Measurements from ENCODE around the gene SYNDIG1. TPM values are rescaled to one million over a fixed set of nuclear protein-coding genes. Genes with fewer than 3 reads are reported as not detected.

The SYNDIG1 gene
- total and polyA plus RNA-seq, 2 donors (not counting 1 experiment from before 2014, with no cell fraction given), result not detected

GRCh38 chr20:24455081-24455480, 14.3 kb upstream of the SYNDIG1 start:
- H3K27me3 ChIP-seq (replicated peaks in 1 of 4; ENCODE audit: control extremely low read depth in 1 of 4, control insufficient read depth in 3 of 4, insufficient read depth in 4 of 4, low read length in 3 of 4), result no peaks in the 10 kb centered on the region
- no peak overlapping the region for H2AFZ ChIP-seq (ENCODE audit: insufficient read depth, low read depth, low read length, poor library complexity, severe bottlenecking)
- no peaks in the 10 kb centered on the region for H3K9me3 ChIP-seq (ENCODE audit: control extremely low read depth in 1 of 3, control insufficient read depth in 2 of 3, insufficient read depth in 1 of 3, low read length in 2 of 3)
- H4K20me1 ChIP-seq (ENCODE audit: control insufficient read depth, insufficient read depth, low read length, poor library complexity, severe bottlenecking), result no peaks in the 10 kb centered on the region
- WGBS (ENCODE audit: insufficient coverage), result 79% methylated on average over 4 of the region's 6 CpGs
- ATAC-seq (ENCODE audit: low read depth), result no peak
- DNase-seq, result no peak
- TF ChIP-seq EZH2 (IDR thresholded peaks at IDR 0.05; ENCODE audit: borderline replicate concordance, insufficient read depth, low read depth, low read length, poor library complexity, severe bottlenecking), result no peak
- TF ChIP-seq, protein P1, sequence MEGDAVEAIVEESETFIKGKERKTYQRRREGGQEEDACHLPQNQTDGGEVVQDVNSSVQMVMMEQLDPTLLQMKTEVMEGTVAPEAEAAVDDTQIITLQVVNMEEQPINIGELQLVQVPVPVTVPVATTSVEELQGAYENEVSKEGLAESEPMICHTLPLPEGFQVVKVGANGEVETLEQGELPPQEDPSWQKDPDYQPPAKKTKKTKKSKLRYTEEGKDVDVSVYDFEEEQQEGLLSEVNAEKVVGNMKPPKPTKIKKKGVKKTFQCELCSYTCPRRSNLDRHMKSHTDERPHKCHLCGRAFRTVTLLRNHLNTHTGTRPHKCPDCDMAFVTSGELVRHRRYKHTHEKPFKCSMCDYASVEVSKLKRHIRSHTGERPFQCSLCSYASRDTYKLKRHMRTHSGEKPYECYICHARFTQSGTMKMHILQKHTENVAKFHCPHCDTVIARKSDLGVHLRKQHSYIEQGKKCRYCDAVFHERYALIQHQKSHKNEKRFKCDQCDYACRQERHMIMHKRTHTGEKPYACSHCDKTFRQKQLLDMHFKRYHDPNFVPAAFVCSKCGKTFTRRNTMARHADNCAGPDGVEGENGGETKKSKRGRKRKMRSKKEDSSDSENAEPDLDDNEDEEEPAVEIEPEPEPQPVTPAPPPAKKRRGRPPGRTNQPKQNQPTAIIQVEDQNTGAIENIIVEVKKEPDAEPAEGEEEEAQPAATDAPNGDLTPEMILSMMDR (IDR thresholded peaks at IDR 0.05), result no peak
- intact Hi-C loops (cut with micrococcal nuclease), result no loop called here
- no peak overlapping the region for H3K4me3 ChIP-seq (ENCODE audit: control extremely low read depth in 1 of 5, extremely low read depth in 1 of 5, insufficient read depth in 1 of 5, low read depth in 2 of 5, low read length in 4 of 5)
- Mint-ChIP-seq H3K27ac (no peak overlapping the region), H3K9me3 (ENCODE audit: insufficient read depth) (no peaks in the 10 kb centered on the region), H3K4me1 (no peaks in the 10 kb centered on the region), H3K27me3 (peaks cover 6% of the 10 kb centered on the region), H3K4me3 (no peak overlapping the region)
- no peaks in the 10 kb centered on the region for H3K36me3 ChIP-seq (replicated peaks in 1 of 2; ENCODE audit: control extremely low read depth in 1 of 2, control insufficient read depth in 1 of 2, extremely low read depth in 1 of 2, insufficient read depth in 2 of 2, low read length in 1 of 2)
- H3K4me1 ChIP-seq (ENCODE audit: control insufficient read depth in 2 of 2, insufficient read depth in 2 of 2, low read length in 2 of 2), result no peaks in the 10 kb centered on the region
- H3K4me2 ChIP-seq (replicated peaks; ENCODE audit: low read depth, low read length, poor library complexity, severe bottlenecking), result no peak overlapping the region
- ChIA-PET POLR2A (no interaction called here), CTCF (no interaction called here)
- no peak overlapping the region for H3K9ac ChIP-seq (ENCODE audit: low read length)
- no peaks in the 10 kb centered on the region for H3K79me2 ChIP-seq (ENCODE audit: control insufficient read depth, insufficient read depth, low read length)
- no peak overlapping the region for H3K27ac ChIP-seq (ENCODE audit: low read length in 2 of 2)

- H3K27me3 ChIP-seq (replicated peaks in 1 of 4; ENCODE audit: control extremely low read depth in 1 of 4, control insufficient read depth in 3 of 4, insufficient read depth in 4 of 4, low read length in 3 of 4), result no peaks in the 10 kb centered on the region
- WGBS (ENCODE audit: insufficient coverage), result 100% methylated on average over 3 of the region's 3 CpGs
- no peaks in the 10 kb centered on the region for H4K20me1 ChIP-seq (ENCODE audit: control insufficient read depth, insufficient read depth, low read length, poor library complexity, severe bottlenecking)
- H3K36me3 ChIP-seq (replicated peaks in 1 of 2; ENCODE audit: control extremely low read depth in 1 of 2, control insufficient read depth in 1 of 2, extremely low read depth in 1 of 2, insufficient read depth in 2 of 2, low read length in 1 of 2), result no peaks in the 10 kb centered on the region
- H3K27ac ChIP-seq (ENCODE audit: low read length in 2 of 2), result no peak overlapping the region
- H3K27me3 Mint-ChIP-seq, result peaks cover 6% of the 10 kb centered on the region
- ChIA-PET CTCF (no interaction called here), POLR2A (no interaction called here)
- no peak overlapping the region for H3K4me2 ChIP-seq (replicated peaks; ENCODE audit: low read depth, low read length, poor library complexity, severe bottlenecking)
- DNase-seq (no peak), ATAC-seq (ENCODE audit: low read depth) (no peak)
- no peak overlapping the region for H3K4me3 ChIP-seq (ENCODE audit: control extremely low read depth in 1 of 5, extremely low read depth in 1 of 5, insufficient read depth in 1 of 5, low read depth in 2 of 5, low read length in 4 of 5)
- H3K4me3 Mint-ChIP-seq, result no peak overlapping the region
- H3K9me3 Mint-ChIP-seq (ENCODE audit: insufficient read depth), result no peaks in the 10 kb centered on the region
- no peaks in the 10 kb centered on the region for H3K4me1 ChIP-seq (ENCODE audit: control insufficient read depth in 2 of 2, insufficient read depth in 2 of 2, low read length in 2 of 2)
- H3K9ac ChIP-seq (ENCODE audit: low read length), result no peak overlapping the region
- H3K9me3 ChIP-seq (ENCODE audit: control extremely low read depth in 1 of 3, control insufficient read depth in 2 of 3, insufficient read depth in 1 of 3, low read length in 2 of 3), result no peaks in the 10 kb centered on the region
- intact Hi-C loops (cut with micrococcal nuclease), result no loop called here
- TF ChIP-seq EZH2 (IDR thresholded peaks at IDR 0.05; ENCODE audit: borderline replicate concordance, insufficient read depth, low read depth, low read length, poor library complexity, severe bottlenecking), result no peak
- TF ChIP-seq, protein P1 (IDR thresholded peaks at IDR 0.05), result no peak
- H3K4me1 Mint-ChIP-seq, result no peaks in the 10 kb centered on the region
- H2AFZ ChIP-seq (ENCODE audit: insufficient read depth, low read depth, low read length, poor library complexity, severe bottlenecking), result no peak overlapping the region
- H3K79me2 ChIP-seq (ENCODE audit: control insufficient read depth, insufficient read depth, low read length), result no peaks in the 10 kb centered on the region
- H3K27ac Mint-ChIP-seq, result no peak overlapping the region
Measured at GRCh38 chr20:24456398-24456781, 13.0 kb upstream of the SYNDIG1 start.
